GM23338 (cell line): ENCODE measurements around the gene MICAL3. TPM values are rescaled to one million over a fixed set of nuclear protein-coding genes. Genes with fewer than 3 reads are reported as not detected.

ENCODE experiments used
- ATAC-seq: fragments of 200-7000 bp; cut with Tn5 transposase; 3 replicates; pipeline ENCODE4 v1.9.1; 2020
- DNase-seq: peaks from one replicate; pipeline ENCODE4 v3.0.0-alpha.2; 2015; ENCODE audit warnings: low spot score
- H2AFZ ChIP-seq: fragments of 200-600 bp; sonication (generic); 2 replicates; pipeline ENCODE4 v1.8.0; 2016; ENCODE audit warnings: antibody characterized with exemption, mild to moderate bottlenecking, moderate library complexity
- H3F3A ChIP-seq: fragments of 200-600 bp; sonication (generic); replicated peaks from 2 replicates; pipeline ENCODE4 v1.8.0; 2017; ENCODE audit warnings: antibody characterized with exemption, mixed run types, low read depth
- H3K27ac ChIP-seq: fragments of 200-600 bp; sonication (generic); 2 replicates; pipeline ENCODE4 v1.6.1; 2016; ENCODE audit warnings: low read depth
- H3K27me3 ChIP-seq: fragments of 200-600 bp; sonication (generic); 2 replicates; pipeline ENCODE4 v1.8.0; 2016; ENCODE audit warnings: mild to moderate bottlenecking, mixed run types, moderate library complexity; ENCODE audit not compliant: insufficient read depth
- H3K36me3 ChIP-seq: fragments of 200-600 bp; sonication (generic); 2 replicates; pipeline ENCODE4 v1.8.0; 2016; ENCODE audit warnings: mild to moderate bottlenecking; ENCODE audit not compliant: insufficient read depth
- H3K4me1 ChIP-seq: fragments of 200-600 bp; sonication (generic); 2 replicates; pipeline ENCODE4 v1.8.0; 2016; ENCODE audit warnings: mild to moderate bottlenecking, moderate library complexity; ENCODE audit not compliant: insufficient read depth
- H3K4me2 ChIP-seq: fragments of 200-600 bp; sonication (generic); 2 replicates; pipeline ENCODE4 v1.7.1; 2017; ENCODE audit warnings: mixed run types
- H3K4me3 ChIP-seq: fragments of 200-600 bp; sonication (generic); 2 replicates; pipeline ENCODE4 v1.6.1; 2016; ENCODE audit warnings: mixed run types
- H3K79me2 ChIP-seq: fragments of 200-600 bp; sonication (generic); replicated peaks from 2 replicates; pipeline ENCODE4 v1.8.0; 2017; ENCODE audit warnings: mild to moderate bottlenecking; ENCODE audit not compliant: insufficient read depth
- H3K9me2 ChIP-seq: fragments of 200-600 bp; sonication (generic); 2 replicates; pipeline ENCODE4 v1.8.0; 2017; ENCODE audit not compliant: insufficient read depth
- H4K20me1 ChIP-seq: fragments of 200-600 bp; sonication (generic); replicated peaks from 2 replicates; pipeline ENCODE4 v1.8.0; 2017; ENCODE audit warnings: mild to moderate bottlenecking; ENCODE audit not compliant: insufficient read depth
- H3K27ac Mint-ChIP-seq: 2 replicates; pipeline ENCODE4 v1.8.0; 2020; ENCODE audit warnings: inconsistent platforms, mild to moderate bottlenecking, moderate library complexity, mixed read lengths
- H3K27me3 Mint-ChIP-seq: 3 replicates; pipeline ENCODE4 v1.8.0; 2022; ENCODE audit warnings: low read depth, mild to moderate bottlenecking, moderate library complexity, mixed read lengths, inconsistent platforms; ENCODE audit not compliant: insufficient read depth, poor library complexity
- H3K36me3 Mint-ChIP-seq: 3 replicates; pipeline ENCODE4 v1.8.0; 2021; ENCODE audit warnings: low read depth, mild to moderate bottlenecking, inconsistent platforms, moderate library complexity, mixed read lengths
- H3K4me1 Mint-ChIP-seq: 3 replicates; pipeline ENCODE4 v1.8.0; 2020; ENCODE audit warnings: mild to moderate bottlenecking, inconsistent platforms, mixed read lengths
- H3K4me3 Mint-ChIP-seq: 3 replicates; pipeline ENCODE4 v1.8.0; 2021; ENCODE audit warnings: moderate library complexity, mild to moderate bottlenecking, inconsistent platforms, mixed read lengths
- H3K9me3 Mint-ChIP-seq: 3 replicates; pipeline ENCODE4 v1.8.0; 2020; ENCODE audit warnings: moderate library complexity, mild to moderate bottlenecking, inconsistent platforms, mixed read lengths
- CREB1 ChIP-seq: fragments of 250-450 bp; sonication (Bioruptor Pico); IDR thresholded peaks from 2 replicates; pipeline ENCODE4 v1.5.0; 2020; ENCODE audit warnings: low read depth, mild to moderate bottlenecking, moderate library complexity
- CTCF ChIP-seq, 2 experiments: fragments of 200-600 bp in 1 of 2; sonication (generic) in 1 of 2; conservative IDR thresholded peaks; 2 replicates each; pipeline versions ENCODE4 v1.5.1 to v1.6.1; 2016 to 2017; ENCODE audit warnings: antibody characterized with exemption in 2 of 2, low read depth in 2 of 2, mild to moderate bottlenecking in 2 of 2, moderate library complexity in 1 of 2
- ETS1 ChIP-seq: IDR thresholded peaks from 2 replicates; pipeline ENCODE4 v1.6.1; 2016; ENCODE audit warnings: antibody characterized with exemption
- EZH2 ChIP-seq: fragments of 200-600 bp; sonication (generic); IDR thresholded peaks from one replicate; pipeline ENCODE4 v1.8.0; 2017; ENCODE audit warnings: antibody characterized with exemption, mild to moderate bottlenecking, low read depth; ENCODE audit not compliant: unreplicated experiment
- EZH2phosphoT487 ChIP-seq: fragments of 200-600 bp; sonication (generic); IDR thresholded peaks from one replicate; pipeline ENCODE4 v1.8.1; 2018; ENCODE audit warnings: antibody characterized with exemption; ENCODE audit not compliant: unreplicated experiment
- NANOG ChIP-seq: IDR thresholded peaks from 2 replicates; pipeline ENCODE4 v1.6.1; 2016; ENCODE audit warnings: antibody characterized with exemption, borderline replicate concordance
- POLR2AphosphoS5 ChIP-seq: IDR thresholded peaks from 2 replicates; pipeline ENCODE4 v1.6.1; 2016; ENCODE audit warnings: antibody characterized with exemption, low read depth
- REST ChIP-seq: IDR thresholded peaks from one replicate; pipeline ENCODE4 v1.6.1; 2018; ENCODE audit warnings: antibody characterized with exemption; ENCODE audit not compliant: unreplicated experiment
- STAT1 ChIP-seq: IDR thresholded peaks from one replicate; pipeline ENCODE4 v1.6.1; 2016; ENCODE audit warnings: antibody characterized with exemption; ENCODE audit not compliant: unreplicated experiment
- ZNF114 ChIP-seq: fragments of 250-450 bp; sonication (Bioruptor Pico); IDR thresholded peaks from 2 replicates; pipeline ENCODE4 v1.5.0; 2020; ENCODE audit warnings: mild to moderate bottlenecking, moderate library complexity
- ZNF331 ChIP-seq: fragments of 250-450 bp; sonication (Bioruptor Pico); IDR thresholded peaks from 2 replicates; pipeline ENCODE4 v1.5.0; 2020; ENCODE audit warnings: low read depth, mild to moderate bottlenecking, moderate library complexity
- ZNF462 ChIP-seq: fragments of 250-450 bp; sonication (Bioruptor Pico); IDR thresholded peaks from 2 replicates; pipeline ENCODE4 v1.5.0; 2020; ENCODE audit warnings: mild to moderate bottlenecking, moderate library complexity
- polyA plus RNA-seq: library from polyadenylated mRNA; unstranded; fragments of >200 nt; fragmentation: Nextera tagmentation; extraction: Ambion mirVana; gene quantifications from 2 replicates; pipeline ENCODE4 v1.2.1, GENCODE V29; 2016
- total RNA-seq: library from RNA; depleted of rRNA; stranded (reverse); fragments of >200 nt; shearing (Covaris generic); gene quantifications from 2 replicates; pipeline ENCODE4 v1.2.3, GENCODE V29; 2014

The MICAL3 gene
- total and polyA plus RNA-seq, 2 experiments from 2014 or later: 10.1 to 33.9 TPM

GRCh38 chr22:17888439-17888838 lies 135.9 kb downstream of the MICAL3 start:
- H3K27me3 ChIP-seq: no peaks in the 10 kb centered on the region
- no peaks in the 10 kb centered on the region for H3K4me1 ChIP-seq
- no peak overlapping the region for H3K4me3 ChIP-seq
- H3K79me2 ChIP-seq: no peaks in the 10 kb centered on the region
- no peak overlapping the region for H3K27ac ChIP-seq
- no peak for TF ChIP-seq REST
- no peak for TF ChIP-seq EZH2phosphoT487
- TF ChIP-seq STAT1: no peak
- no peak for TF ChIP-seq EZH2
- TF ChIP-seq POLR2AphosphoS5: no peak
- TF ChIP-seq ZNF331 (CRISPR knock-in tag): no peak
- TF ChIP-seq CREB1 (CRISPR knock-in tag): no peak
- TF ChIP-seq ZNF462: no peak
- TF ChIP-seq NANOG: no peak
- no peak for TF ChIP-seq CTCF (conservative IDR thresholded peaks at IDR 0.05; ENCODE audit: low read depth in 2 of 2)
- no peak for TF ChIP-seq ETS1
- no peak for TF ChIP-seq ZNF114 (CRISPR knock-in tag)
- no peak overlapping the region for H3K4me2 ChIP-seq
- peaks cover 43% of the 10 kb centered on the region for H4K20me1 ChIP-seq
- peaks cover 5% of the 10 kb centered on the region for H3K27me3 Mint-ChIP-seq
- H3K27ac Mint-ChIP-seq: no peak overlapping the region
- 0 out of 2 replicates have a peak, but pooled peaks cover 11% of the 10 kb centered on the region for H3F3A ChIP-seq
- H3K4me3 Mint-ChIP-seq: no peak overlapping the region
- H2AFZ ChIP-seq: no peak overlapping the region
- no peaks in the 10 kb centered on the region; the same call in 1 of the 2 replicates for H3K36me3 ChIP-seq
- H3K4me1 Mint-ChIP-seq: no peaks in the 10 kb centered on the region
- ATAC-seq (no peak), DNase-seq (no peak)
- peaks cover 28% of the 10 kb centered on the region for H3K36me3 Mint-ChIP-seq
- H3K9me3 Mint-ChIP-seq: no peaks in the 10 kb centered on the region
- no peaks in the 10 kb centered on the region for H3K9me2 ChIP-seq
